AG04449 (cell line): Measurements from ENCODE around the gene ACER3.
"Not testable (repeated sequence)": the region's sequence is repeated elsewhere in the genome, so short reads cannot be mapped to it uniquely, and the experiment has no call there.

Experiments
- CTCF ChIA-PET: fragments of 350-600 bp; formaldehyde crosslinking; extraction: SDS; loops from one replicate; lab custom pipeline; 2021; ENCODE audit warnings: antibody characterized with exemption; lab: Yijun Ruan, JAX
- POLR2A ChIA-PET: fragments of 400-600, 350-600 bp; formaldehyde crosslinking; extraction: SDS; loops from one replicate; lab custom pipeline; 2020; ENCODE audit warnings: antibody characterized with exemption, inconsistent platforms; lab: Yijun Ruan, JAX
- DNase-seq: peaks from one replicate; pipeline ENCODE4 v3.0.0-alpha.2; 2010; ENCODE audit warnings: low read depth, low spot score
- H3K4me3 ChIP-seq: 2 replicates; pipeline ENCODE4 v1.5.1; 2011; ENCODE audit warnings: low read depth, mild to moderate bottlenecking, control low read depth, low read length
- CTCF ChIP-seq: IDR thresholded peaks from one replicate; pipeline ENCODE4 v1.5.1; 2011; ENCODE audit warnings: mild to moderate bottlenecking, moderate library complexity, low read length, control low read depth, inconsistent platforms; ENCODE audit not compliant: insufficient read depth; ENCODE audit errors: missing control alignments

ACER3 gene

GRCh38 chr11:77044886-77045285 is 184.2 kb downstream of the ACER3 start:
- ChIA-PET CTCF (interaction anchor here (0.9 to 2.5 kb wide), 21 partner anchors 9 to 311 kb away, joined by 3 to 62 read pairs (median 6); partner anchors contain the start of gene B3GNT6), POLR2A (no interaction called here)
- TF ChIP-seq CTCF: no peak
- DNase-seq: no peak
- no peak overlapping the region for H3K4me3 ChIP-seq

- ChIA-PET CTCF (interaction anchor here (0.5 to 2.5 kb wide), 21 partner anchors 8 to 556 kb away, joined by 3 to 62 read pairs (median 6); partner anchors contain the start of gene B3GNT6), POLR2A (no interaction called here)
- peak; percentile 69 for TF ChIP-seq CTCF
- peak overlapping the region; percentile 37 for H3K4me3 ChIP-seq
- no peak for DNase-seq
These were observed 185.4 kb downstream of the ACER3 start for GRCh38 chr11:77046060-77046501.

GRCh38 chr11:77047007-77047927 is 186.5 kb downstream of the ACER3 start:
- CTCF ChIA-PET: interaction anchor here (0.6 to 10.7 kb wide), 43 partner anchors 11 to 960 kb away, joined by 3 to 320 read pairs (median 5); partner anchors contain the start of genes B3GNT6, CAPN5, MYO7A and OMP
- peak; percentile 65 for DNase-seq
- TF ChIP-seq CTCF: peak; percentile 48
- H3K4me3 ChIP-seq: peak overlapping the region; percentile 52
- POLR2A ChIA-PET: interaction anchor here (0.6 to 1.4 kb wide), 4 partner anchors 16 to 80 kb away, joined by 3 to 10 read pairs (median 5); partner anchors contain the start of gene CAPN5

- DNase-seq, H3K4me3 ChIP-seq: not testable (repeated sequence)
- ChIA-PET POLR2A (interaction anchor here (0.6 to 1.4 kb wide), 4 partner anchors 15 to 79 kb away, joined by 3 to 10 read pairs (median 5); partner anchors contain the start of gene CAPN5), CTCF (interaction anchor here (0.6 to 10.7 kb wide), 43 partner anchors 10 to 959 kb away, joined by 3 to 320 read pairs (median 5); partner anchors contain the start of genes B3GNT6, CAPN5, MYO7A and OMP)
These were observed 187.3 kb downstream of the ACER3 start for GRCh38 chr11:77047928-77048446.

- H3K4me3 ChIP-seq: no peak overlapping the region
- ChIA-PET CTCF (interaction anchor here (0.8 to 10.7 kb wide), 17 partner anchors 9 to 500 kb away, joined by 3 to 320 read pairs (median 17); partner anchors contain the start of genes B3GNT6 and MYO7A), POLR2A (no interaction called here)
- no peak for DNase-seq
- TF ChIP-seq CTCF: no peak
These were observed 188.3 kb downstream of the ACER3 start for GRCh38 chr11:77049026-77049425.

- ChIA-PET POLR2A (no interaction called here), CTCF (interaction anchor here (1.0 to 10.7 kb wide), 7 partner anchors 9 to 63 kb away, joined by 3 to 320 read pairs (median 3); no protein-coding TSS in a partner anchor)
- no peak overlapping the region for H3K4me3 ChIP-seq
- no peak for DNase-seq
- TF ChIP-seq CTCF: no peak
These were observed 190.8 kb downstream of the ACER3 start for GRCh38 chr11:77051511-77051910.
